A549 treated with AZD9567 at 1 μM for 4 hours (cell line): Measurements from ENCODE around the gene KRTAP26-1. TPM values are rescaled to one million over a fixed set of nuclear protein-coding genes. Genes with fewer than 3 reads are reported as not detected.

Experiments used
- total RNA-seq: library from RNA; stranded (reverse); fragments of 200-300 nt; extraction: Qiagen RNA extraction; gene quantifications from 5 replicates; pipeline ENCODE4 v1.2.3, GENCODE V29; 2022; ENCODE audit not compliant: insufficient read depth

The KRTAP26-1 gene
- not detected in 5 replicates for total RNA-seq

GRCh38 chr21:30320215-30320614 is at the start of gene KRTAP26-1:
KRTAP26-1 (minus strand) TSS chr21:30320315; CDS start chr21:30320035, 280 bp downstream.

GRCh38 chr21:30348506-30348905 is 28.4 kb upstream of the KRTAP26-1 start, which contains the start of gene KRTAP23-1:
KRTAP23-1 (minus strand) TSS chr21:30348606; CDS start chr21:30348606, 0 bp downstream.

GRCh38 chr21:30337276-30337744 is 17.2 kb upstream of the KRTAP26-1 start, which contains the start of gene KRTAP27-1:
KRTAP27-1 (minus strand) TSS chr21:30337694; CDS start chr21:30337668, 26 bp downstream.

GRCh38 chr21:30289215-30289614 is 30.9 kb downstream of the KRTAP26-1 start, which contains the start of gene KRTAP25-1:
KRTAP25-1 (minus strand) TSS chr21:30289514; CDS start chr21:30289490, 24 bp downstream.

GRCh38 chr21:30282850-30283249 is 37.3 kb downstream of the KRTAP26-1 start, which contains the start of gene KRTAP24-1:
KRTAP24-1 (minus strand) TSS chr21:30282950; CDS start chr21:30282932, 18 bp downstream.

Other genes starting within 250 kb of the KRTAP26-1 start
- not detected in 5 replicates for gene CLDN17, start 153.5 kb downstream of the KRTAP26-1 start, total RNA-seq
- not detected in 5 replicates for gene CLDN8, start 104.2 kb downstream of the KRTAP26-1 start, total RNA-seq
- not detected in 5 replicates for gene KRTAP24-1, start 37.4 kb downstream of the KRTAP26-1 start, total RNA-seq
- gene KRTAP25-1, start 30.8 kb downstream of the KRTAP26-1 start, total RNA-seq: not detected in 5 replicates
- gene KRTAP27-1, start 17.4 kb upstream of the KRTAP26-1 start, total RNA-seq: not detected in 5 replicates
- gene KRTAP23-1, start 28.3 kb upstream of the KRTAP26-1 start, total RNA-seq: not detected in 5 replicates
- 0.09 TPM in 1 of 5 replicates, not detected in the others for gene KRTAP13-2, start 52.0 kb upstream of the KRTAP26-1 start, total RNA-seq
- not detected in 5 replicates for gene KRTAP13-1, start 75.7 kb upstream of the KRTAP26-1 start, total RNA-seq
- not detected in 5 replicates for gene KRTAP13-3, start 105.6 kb upstream of the KRTAP26-1 start, total RNA-seq
- gene KRTAP13-4, start 109.9 kb upstream of the KRTAP26-1 start, total RNA-seq: not detected in 5 replicates
- not detected in 5 replicates for gene KRTAP15-1, start 120.0 kb upstream of the KRTAP26-1 start, total RNA-seq
- gene KRTAP19-1, start 160.1 kb upstream of the KRTAP26-1 start, total RNA-seq: not detected in 5 replicates
- not detected in 5 replicates for gene KRTAP19-2, start 167.1 kb upstream of the KRTAP26-1 start, total RNA-seq
- gene KRTAP19-3, start 171.7 kb upstream of the KRTAP26-1 start, total RNA-seq: not detected in 5 replicates
- not detected in 5 replicates for gene KRTAP19-4, start 176.8 kb upstream of the KRTAP26-1 start, total RNA-seq
- not detected in 5 replicates for gene KRTAP19-5, start 181.8 kb upstream of the KRTAP26-1 start, total RNA-seq
- gene KRTAP19-6, start 221.5 kb upstream of the KRTAP26-1 start, total RNA-seq: not detected in 5 replicates
- gene KRTAP19-7, start 241.0 kb upstream of the KRTAP26-1 start, total RNA-seq: not detected in 5 replicates